Gastrocnemius medialis (tissue), 4 donors: ENCODE results near the gene TF. TPM values are rescaled to one million over a fixed set of nuclear protein-coding genes. Genes with fewer than 3 reads are reported as not detected.

Experiments used
- ATAC-seq, 2 donors: fragments of 150-250 bp; one replicate each; pipeline ENCODE4 v1.9.1; 2016
- DNase-seq, 2 donors: peaks; one replicate each; pipeline ENCODE4 v3.0.0-alpha.2; 2019
- H3K27ac ChIP-seq, 4 donors: fragments of 200-600 bp; sonication (generic); 1 replicate in 1 of 4; 2 replicates in 3 of 4; pipeline ENCODE4 v1.5.1; 2016 to 2018; ENCODE audit warnings: mild to moderate bottlenecking in 2 of 4, moderate library complexity in 1 of 4
- H3K27me3 ChIP-seq, 3 donors: fragments of 200-600 bp; sonication (generic) in 2 of 3; 1 replicate in 1 of 3; 2 replicates in 2 of 3; pipeline versions ENCODE4 v1.5.1 to v1.6.0; 2016 to 2019; ENCODE audit warnings: mild to moderate bottlenecking in 1 of 3, moderate library complexity in 1 of 3
- H3K36me3 ChIP-seq, 2 donors: fragments of 200-600 bp; sonication (generic) in 1 of 2; one replicate each; pipeline ENCODE4 v1.5.1; 2017 to 2018
- H3K4me1 ChIP-seq, 2 donors: fragments of 200-600 bp; sonication (generic) in 1 of 2; one replicate each; pipeline ENCODE4 v1.5.1; 2016 to 2017; ENCODE audit warnings: mild to moderate bottlenecking in 2 of 2
- H3K4me3 ChIP-seq, 4 donors: fragments of 200-600 bp; sonication (generic) in 3 of 4; 1 replicate in 1 of 4; 2 replicates in 3 of 4; pipeline ENCODE4 v1.5.1; 2016 to 2019; ENCODE audit warnings: mild to moderate bottlenecking in 2 of 4
- H3K9me3 ChIP-seq, 3 donors: fragments of 200-600 bp; sonication (generic) in 2 of 3; 1 replicate in 1 of 3; 2 replicates in 2 of 3; pipeline ENCODE4 v1.5.1; 2016 to 2019
- POLR2A ChIP-seq, 2 donors: fragments of 450-650 bp; IDR thresholded peaks; one replicate each; pipeline ENCODE4 v1.6.1; 2017; ENCODE audit warnings: antibody characterized with exemption in 2 of 2, mild to moderate bottlenecking in 2 of 2, moderate library complexity in 2 of 2
- in situ Hi-C, 4 donors: fragments of 200-750 bp; cut with MboI; loops; one replicate each; pipeline versions ENCODE4 v1.15.0 to v1.8.0; 2017; ENCODE audit warnings: low sequenced_read_pairs in 4 of 4
- intact Hi-C: fragments of 100-400 bp; cut with DNase I; formaldehyde crosslinking; loops from one replicate; pipeline ENCODE4 v1.15.1; 2023; ENCODE audit warnings: low total_unique reads
- total RNA-seq, 4 donors: library from RNA; depleted of rRNA; stranded (reverse); fragments of >200 nt; gene quantifications; one replicate each; pipeline versions ENCODE4 v1.1.0 to v1.2.3, GENCODE V29; 2016
- TF ChIP-seq, protein P1 (sequence below), 5 experiments: fragments of 450-650 bp in 3 of 5; fragments of 200-600 bp in 2 of 5; sonication (generic) in 2 of 5; IDR thresholded peaks in 4 of 5; conservative IDR thresholded peaks in 1 of 5; 1 replicate in 4 of 5; 2 replicates in 1 of 5; pipeline ENCODE4 v1.5.1; 2016 to 2019; ENCODE audit warnings: antibody characterized with exemption in 5 of 5, mild to moderate bottlenecking in 3 of 5, moderate library complexity in 3 of 5

TF gene
- total RNA-seq, 4 donors from 2014 or later: 2.8 to 11.5 (median 4.3) TPM; not detected in 1

DNA sequence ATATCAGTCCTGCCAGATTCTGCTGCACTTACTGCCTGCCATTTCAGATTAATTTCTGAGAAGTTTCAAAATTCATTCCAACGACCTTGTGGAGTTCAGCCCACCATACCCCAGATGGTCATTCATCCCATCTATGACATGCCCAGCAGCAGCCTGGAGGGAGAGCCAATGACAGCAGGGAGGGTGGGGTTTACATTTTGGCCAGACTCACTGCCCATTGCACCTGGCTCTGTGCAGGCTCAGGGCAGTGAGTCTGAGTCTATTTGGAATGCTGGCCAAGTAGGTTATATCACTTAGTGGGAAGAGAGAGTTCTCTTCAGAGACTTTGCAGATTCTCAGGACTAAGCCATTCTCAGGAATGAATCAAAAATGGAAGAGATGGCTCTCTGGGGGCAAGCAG is 80.9 kb downstream of the TF start:
- Histone ChIP-seq H3K36me3 (peaks cover 0 to 30% of the 10 kb centered on the region in 2 donors), H3K27me3 (no peaks in the 10 kb centered on the region), H3K4me1 (no peaks in the 10 kb centered on the region), H3K27ac (no peak overlapping the region), H3K9me3 (no peaks in the 10 kb centered on the region), H3K4me3 (no peak overlapping the region)
- DNase-seq (no peak), ATAC-seq (no peak)
- in situ Hi-C loops (no loop called here), intact Hi-C loops (no loop called here)
- no peak for TF ChIP-seq POLR2A (IDR thresholded peaks at IDR 0.05)
- TF ChIP-seq, protein P1, sequence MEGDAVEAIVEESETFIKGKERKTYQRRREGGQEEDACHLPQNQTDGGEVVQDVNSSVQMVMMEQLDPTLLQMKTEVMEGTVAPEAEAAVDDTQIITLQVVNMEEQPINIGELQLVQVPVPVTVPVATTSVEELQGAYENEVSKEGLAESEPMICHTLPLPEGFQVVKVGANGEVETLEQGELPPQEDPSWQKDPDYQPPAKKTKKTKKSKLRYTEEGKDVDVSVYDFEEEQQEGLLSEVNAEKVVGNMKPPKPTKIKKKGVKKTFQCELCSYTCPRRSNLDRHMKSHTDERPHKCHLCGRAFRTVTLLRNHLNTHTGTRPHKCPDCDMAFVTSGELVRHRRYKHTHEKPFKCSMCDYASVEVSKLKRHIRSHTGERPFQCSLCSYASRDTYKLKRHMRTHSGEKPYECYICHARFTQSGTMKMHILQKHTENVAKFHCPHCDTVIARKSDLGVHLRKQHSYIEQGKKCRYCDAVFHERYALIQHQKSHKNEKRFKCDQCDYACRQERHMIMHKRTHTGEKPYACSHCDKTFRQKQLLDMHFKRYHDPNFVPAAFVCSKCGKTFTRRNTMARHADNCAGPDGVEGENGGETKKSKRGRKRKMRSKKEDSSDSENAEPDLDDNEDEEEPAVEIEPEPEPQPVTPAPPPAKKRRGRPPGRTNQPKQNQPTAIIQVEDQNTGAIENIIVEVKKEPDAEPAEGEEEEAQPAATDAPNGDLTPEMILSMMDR (IDR thresholded peaks at IDR 0.05 in 4 of 5, conservative IDR thresholded peaks at IDR 0.05 in 1 of 5): no peak

DNA sequence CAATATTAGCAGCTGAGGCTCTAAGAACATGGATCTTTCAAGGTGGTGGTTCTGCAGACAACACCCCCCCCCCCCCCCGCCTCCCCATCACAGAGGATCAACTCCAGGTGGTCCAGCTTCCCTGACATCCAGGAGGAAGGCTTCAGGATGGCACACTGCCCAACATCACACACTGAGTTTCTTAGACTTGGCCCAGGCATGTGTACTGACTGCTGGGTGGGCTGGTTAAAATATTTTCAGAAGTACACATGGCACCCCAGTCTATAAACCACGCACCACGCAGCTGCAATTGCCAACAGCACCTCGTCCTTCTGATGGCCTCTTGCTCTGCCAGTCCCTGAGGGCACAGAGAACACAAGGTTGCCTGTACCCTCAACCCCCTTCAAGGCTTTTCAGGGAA is 81.5 kb downstream of the TF start:
- no peak overlapping the region for H3K4me3 ChIP-seq
- no peaks in the 10 kb centered on the region for H3K9me3 ChIP-seq
- DNase-seq (no peak), ATAC-seq (no peak)
- H3K4me1 ChIP-seq: no peaks in the 10 kb centered on the region
- peaks cover 0 to 24% of the 10 kb centered on the region in 2 donors for H3K36me3 ChIP-seq
- in situ Hi-C loops (no loop called here), intact Hi-C loops (no loop called here)
- no peak overlapping the region for H3K27ac ChIP-seq
- TF ChIP-seq POLR2A (IDR thresholded peaks at IDR 0.05): no peak
- TF ChIP-seq, protein P1 (IDR thresholded peaks at IDR 0.05 in 4 of 5, conservative IDR thresholded peaks at IDR 0.05 in 1 of 5): no peak
- no peaks in the 10 kb centered on the region for H3K27me3 ChIP-seq

DNA sequence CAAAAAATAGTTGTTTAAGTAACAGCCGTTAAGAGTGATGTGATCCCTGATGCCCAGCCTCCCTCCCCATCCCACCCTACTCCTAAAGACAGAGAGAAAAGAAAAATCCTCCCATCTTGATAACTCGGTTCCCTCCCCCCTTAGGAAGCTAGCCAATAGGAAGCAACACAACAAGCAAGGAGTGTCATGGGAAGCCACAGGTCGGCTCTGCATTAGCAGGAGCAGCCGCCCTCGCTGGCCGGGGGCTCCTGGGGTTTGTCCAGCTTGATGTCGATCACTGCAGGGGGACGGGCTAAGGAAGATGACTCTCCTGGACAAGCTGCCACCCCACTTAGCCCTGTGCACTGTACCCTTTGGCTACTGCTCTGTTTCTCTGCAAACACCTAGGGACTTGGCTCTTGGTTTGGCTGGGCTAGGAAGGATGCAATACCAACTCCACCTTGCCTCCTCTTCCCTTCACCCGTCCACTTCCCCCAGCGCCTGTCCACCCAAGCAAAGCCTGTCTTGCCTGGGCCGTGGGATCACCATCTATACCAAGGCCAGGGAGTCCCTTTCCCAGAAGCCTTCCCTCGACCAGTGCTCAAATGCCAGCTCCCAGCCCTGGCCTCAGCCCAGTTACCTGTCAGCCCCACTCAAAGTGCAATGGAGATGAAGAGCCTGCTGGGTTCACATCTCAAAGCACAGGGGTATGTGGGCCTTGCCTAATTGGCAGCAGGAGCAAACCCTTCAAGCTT is 82.5 kb downstream of the TF start:
- DNase-seq (no peak), ATAC-seq (no peak)
- Histone ChIP-seq H3K27me3 (no peaks in the 10 kb centered on the region), H3K4me1 (no peaks in the 10 kb centered on the region), H3K4me3 (no peak overlapping the region), H3K27ac (no peak overlapping the region), H3K36me3 (peaks cover 0 to 18% of the 10 kb centered on the region in 2 donors), H3K9me3 (no peaks in the 10 kb centered on the region)
- in situ Hi-C loops: no loop called here
- intact Hi-C loops: no loop called here
- TF ChIP-seq, protein P1 (IDR thresholded peaks at IDR 0.05 in 4 of 5, conservative IDR thresholded peaks at IDR 0.05 in 1 of 5): no peak
- no peak for TF ChIP-seq POLR2A (IDR thresholded peaks at IDR 0.05)

DNA sequence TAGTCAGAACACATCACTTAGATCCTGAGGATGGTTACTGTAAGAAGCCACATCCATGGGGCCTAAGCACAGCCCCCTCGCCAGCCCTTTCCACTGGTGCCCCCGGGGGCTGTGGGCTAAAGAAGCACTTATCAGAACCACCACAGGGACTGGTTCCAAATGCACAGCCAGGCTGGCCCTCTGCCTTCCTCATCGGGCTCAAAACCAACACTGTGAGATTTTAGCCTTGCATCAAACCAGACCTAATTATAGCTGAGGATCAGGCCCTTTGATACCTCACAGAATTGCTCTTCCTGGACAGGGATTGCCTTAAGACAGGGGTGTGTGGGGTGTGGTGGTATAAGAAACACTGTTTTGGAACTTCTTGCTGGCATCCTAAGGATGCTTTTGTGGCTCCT is 83.1 kb downstream of the TF start:
- Histone ChIP-seq H3K36me3 (peaks cover 0 to 12% of the 10 kb centered on the region in 2 donors), H3K4me1 (no peaks in the 10 kb centered on the region), H3K27ac (no peak overlapping the region), H3K27me3 (no peaks in the 10 kb centered on the region), H3K9me3 (no peaks in the 10 kb centered on the region), H3K4me3 (no peak overlapping the region)
- intact Hi-C loops: no loop called here
- TF ChIP-seq, protein P1 (IDR thresholded peaks at IDR 0.05 in 4 of 5, conservative IDR thresholded peaks at IDR 0.05 in 1 of 5): no peak
- TF ChIP-seq POLR2A (IDR thresholded peaks at IDR 0.05): no peak
- ATAC-seq: no peak
- no peak for DNase-seq
- in situ Hi-C loops: no loop called here

DNA sequence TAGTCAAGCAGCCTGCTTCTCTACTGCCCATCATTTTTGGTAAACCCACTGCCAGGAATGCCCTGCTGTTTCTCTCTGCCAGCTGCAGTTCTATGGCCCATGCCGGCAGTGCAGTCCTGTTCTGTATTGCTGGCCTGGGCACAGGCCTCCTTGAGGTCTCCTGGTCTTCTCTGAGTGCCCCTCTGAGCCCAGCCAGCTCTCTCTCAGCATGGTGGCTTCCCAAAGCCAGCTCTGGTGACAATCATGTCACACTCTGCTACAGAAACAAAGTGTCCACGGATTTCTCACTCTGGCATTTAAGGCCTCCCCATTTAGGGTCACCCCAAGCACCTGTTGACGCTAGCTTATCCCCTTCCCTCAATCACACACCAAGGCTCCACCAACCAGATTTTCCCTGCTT is 83.9 kb downstream of the TF start:
- ATAC-seq (no peak), DNase-seq (no peak)
- in situ Hi-C loops: no loop called here
- intact Hi-C loops: no loop called here
- H3K27ac ChIP-seq: no peak overlapping the region
- TF ChIP-seq, protein P1 (IDR thresholded peaks at IDR 0.05 in 4 of 5, conservative IDR thresholded peaks at IDR 0.05 in 1 of 5): no peak
- no peak for TF ChIP-seq POLR2A (IDR thresholded peaks at IDR 0.05)
- no peaks in the 10 kb centered on the region for H3K4me1 ChIP-seq
- peaks cover 0 to 5% of the 10 kb centered on the region in 2 donors for H3K36me3 ChIP-seq
- no peak overlapping the region for H3K4me3 ChIP-seq
- H3K9me3 ChIP-seq: no peaks in the 10 kb centered on the region
- no peaks in the 10 kb centered on the region for H3K27me3 ChIP-seq
